A549 (cell line): Measurements from ENCODE around the gene NRIP2.

ENCODE experiments used
- CBX8 ChIP-seq: fragments of 200-600 bp; sonication (generic); IDR thresholded peaks from 2 replicates; pipeline ENCODE4 v1.6.1; 2016
- CEBPB ChIP-seq, 2 experiments: fragments of >200 bp in 1 of 2; sonication (Bioruptor Twin) in 1 of 2; formaldehyde crosslinking in 1 of 2; IDR thresholded peaks; 2 replicates each; pipeline ENCODE4 v1.6.1; 2012 to 2016
- ESRRA ChIP-seq: fragments of 150-350 bp; IDR thresholded peaks from 2 replicates; pipeline ENCODE4 v1.6.1; 2014; ENCODE audit warnings: mild to moderate bottlenecking, low read length, borderline replicate concordance
- HDAC2 ChIP-seq: fragments of 200-600 bp; sonication (generic); IDR thresholded peaks from 2 replicates; pipeline ENCODE4 v1.6.1; 2016
- JUN ChIP-seq, 2 experiments: fragments of >200 bp; sonication (Bioruptor Twin); formaldehyde crosslinking; IDR thresholded peaks; 2 replicates in 1 of 2; 3 replicates in 1 of 2; pipeline ENCODE4 v1.6.1; 2016 to 2017
- NFE2L2 ChIP-seq: fragments of 150-350 bp; conservative IDR thresholded peaks from 2 replicates; pipeline ENCODE4 v1.6.1; 2014; ENCODE audit warnings: low read length
- RAD21 ChIP-seq, 2 experiments: fragments of >200 bp in 1 of 2; sonication (Bioruptor Twin) in 1 of 2; formaldehyde crosslinking in 1 of 2; IDR thresholded peaks in 1 of 2; conservative IDR thresholded peaks in 1 of 2; 2 replicates in 1 of 2; 3 replicates in 1 of 2; pipeline ENCODE4 v1.6.1; 2012 to 2018; ENCODE audit warnings: inconsistent platforms in 1 of 2
- SREBF2 ChIP-seq: fragments of 450-650 bp; IDR thresholded peaks from 2 replicates; pipeline ENCODE4 v1.6.1; 2014; ENCODE audit warnings: mild to moderate bottlenecking, moderate library complexity
- TF ChIP-seq, protein P1 (sequence below): fragments of >200 bp; sonication (Bioruptor Twin); formaldehyde crosslinking; IDR thresholded peaks from 3 replicates; pipeline ENCODE4 v1.5.1; 2016
- TF ChIP-seq, protein P2 (sequence below): fragments of 450-650 bp; IDR thresholded peaks from 2 replicates; pipeline ENCODE4 v1.6.1; 2014; ENCODE audit warnings: antibody characterized with exemption
- TF ChIP-seq, protein P3 (sequence below): fragments of 250-450 bp; sonication (Bioruptor Pico); IDR thresholded peaks from 2 replicates; pipeline ENCODE4 v1.5.0; 2021; ENCODE audit warnings: mild to moderate bottlenecking, moderate library complexity, borderline replicate concordance
- TF ChIP-seq, protein P4 (sequence below): IDR thresholded peaks from 2 replicates; pipeline ENCODE4 v1.6.1; 2012

DNA sequence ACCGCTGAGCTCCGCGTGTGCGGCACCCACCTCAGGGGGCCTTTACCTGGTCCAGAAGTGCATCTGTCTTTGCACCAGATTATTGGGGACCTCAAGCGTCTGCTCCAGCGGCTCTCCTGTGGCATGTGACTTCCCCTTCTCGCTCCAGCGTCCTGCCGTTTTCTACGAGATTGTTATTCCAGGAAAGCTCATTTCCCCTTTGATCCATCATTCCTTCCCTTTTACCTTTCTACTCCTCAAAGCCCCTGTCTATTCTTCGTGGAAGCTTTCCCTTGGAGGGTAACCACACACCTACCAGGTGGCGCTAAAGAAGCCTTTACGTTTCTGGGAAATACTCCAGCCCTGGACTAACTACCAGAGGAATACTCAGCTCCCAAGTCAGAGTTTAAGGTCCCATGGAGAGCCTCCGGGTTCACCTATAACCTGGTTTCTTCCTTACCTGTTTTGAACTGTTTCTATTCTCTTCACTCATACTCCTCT, 38.6 kb downstream of the NRIP2 start:
- TF ChIP-seq, protein P1, sequence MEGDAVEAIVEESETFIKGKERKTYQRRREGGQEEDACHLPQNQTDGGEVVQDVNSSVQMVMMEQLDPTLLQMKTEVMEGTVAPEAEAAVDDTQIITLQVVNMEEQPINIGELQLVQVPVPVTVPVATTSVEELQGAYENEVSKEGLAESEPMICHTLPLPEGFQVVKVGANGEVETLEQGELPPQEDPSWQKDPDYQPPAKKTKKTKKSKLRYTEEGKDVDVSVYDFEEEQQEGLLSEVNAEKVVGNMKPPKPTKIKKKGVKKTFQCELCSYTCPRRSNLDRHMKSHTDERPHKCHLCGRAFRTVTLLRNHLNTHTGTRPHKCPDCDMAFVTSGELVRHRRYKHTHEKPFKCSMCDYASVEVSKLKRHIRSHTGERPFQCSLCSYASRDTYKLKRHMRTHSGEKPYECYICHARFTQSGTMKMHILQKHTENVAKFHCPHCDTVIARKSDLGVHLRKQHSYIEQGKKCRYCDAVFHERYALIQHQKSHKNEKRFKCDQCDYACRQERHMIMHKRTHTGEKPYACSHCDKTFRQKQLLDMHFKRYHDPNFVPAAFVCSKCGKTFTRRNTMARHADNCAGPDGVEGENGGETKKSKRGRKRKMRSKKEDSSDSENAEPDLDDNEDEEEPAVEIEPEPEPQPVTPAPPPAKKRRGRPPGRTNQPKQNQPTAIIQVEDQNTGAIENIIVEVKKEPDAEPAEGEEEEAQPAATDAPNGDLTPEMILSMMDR, result peak; percentile 27; the same call in 2 of the 3 replicates
- TF ChIP-seq RAD21 (conservative IDR thresholded peaks at IDR 0.05 in 1 of 2, IDR thresholded peaks at IDR 0.05 in 1 of 2) (no peak), JUN (IDR thresholded peaks at IDR 0.05) (no peak), HDAC2 (no peak), CEBPB (IDR thresholded peaks at IDR 0.05) (no peak), CBX8 (no peak), ESRRA (no peak), NFE2L2 (no peak), SREBF2 (no peak)
- TF ChIP-seq, protein P2, sequence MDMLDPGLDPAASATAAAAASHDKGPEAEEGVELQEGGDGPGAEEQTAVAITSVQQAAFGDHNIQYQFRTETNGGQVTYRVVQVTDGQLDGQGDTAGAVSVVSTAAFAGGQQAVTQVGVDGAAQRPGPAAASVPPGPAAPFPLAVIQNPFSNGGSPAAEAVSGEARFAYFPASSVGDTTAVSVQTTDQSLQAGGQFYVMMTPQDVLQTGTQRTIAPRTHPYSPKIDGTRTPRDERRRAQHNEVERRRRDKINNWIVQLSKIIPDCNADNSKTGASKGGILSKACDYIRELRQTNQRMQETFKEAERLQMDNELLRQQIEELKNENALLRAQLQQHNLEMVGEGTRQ, result no peak
- TF ChIP-seq, protein P3, sequence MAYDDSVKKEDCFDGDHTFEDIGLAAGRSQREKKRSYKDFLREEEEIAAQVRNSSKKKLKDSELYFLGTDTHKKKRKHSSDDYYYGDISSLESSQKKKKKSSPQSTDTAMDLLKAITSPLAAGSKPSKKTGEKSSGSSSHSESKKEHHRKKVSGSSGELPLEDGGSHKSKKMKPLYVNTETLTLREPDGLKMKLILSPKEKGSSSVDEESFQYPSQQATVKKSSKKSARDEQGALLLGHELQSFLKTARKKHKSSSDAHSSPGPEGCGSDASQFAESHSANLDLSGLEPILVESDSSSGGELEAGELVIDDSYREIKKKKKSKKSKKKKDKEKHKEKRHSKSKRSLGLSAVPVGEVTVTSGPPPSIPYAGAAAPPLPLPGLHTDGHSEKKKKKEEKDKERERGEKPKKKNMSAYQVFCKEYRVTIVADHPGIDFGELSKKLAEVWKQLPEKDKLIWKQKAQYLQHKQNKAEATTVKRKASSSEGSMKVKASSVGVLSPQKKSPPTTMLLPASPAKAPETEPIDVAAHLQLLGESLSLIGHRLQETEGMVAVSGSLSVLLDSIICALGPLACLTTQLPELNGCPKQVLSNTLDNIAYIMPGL, result no peak
- TF ChIP-seq, protein P4, sequence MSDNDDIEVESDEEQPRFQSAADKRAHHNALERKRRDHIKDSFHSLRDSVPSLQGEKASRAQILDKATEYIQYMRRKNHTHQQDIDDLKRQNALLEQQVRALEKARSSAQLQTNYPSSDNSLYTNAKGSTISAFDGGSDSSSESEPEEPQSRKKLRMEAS, result no peak
